HG03060 (cell line): ENCODE measurements around the gene LUC7L2.
"Not testable (repeated sequence)": the region's sequence is repeated elsewhere in the genome, so short reads cannot be mapped to it uniquely, and the experiment has no call there.

Experiments
- ATAC-seq: cut with Tn5 transposase; IDR thresholded peaks from one replicate; pipeline ENCODE4 v1.9.1; 2021; ENCODE audit warnings: low read depth, moderate number of reproducible peaks; ENCODE audit not compliant: unreplicated experiment

Gene LUC7L2

GRCh38 chr7:139359366-139360209 lies at the start of gene LUC7L2:
LUC7L2 (plus strand) TSS chr7:139359894; CDS start chr7:139360262, 368 bp downstream.
- peak; percentile 58 for ATAC-seq

GRCh38 chr7:139317939-139318505 lies 41.7 kb upstream of the LUC7L2 start:
- no peak for ATAC-seq

- ATAC-seq = no peak
Observed at GRCh38 chr7:139321071-139321745, 38.5 kb upstream of the LUC7L2 start.

- ATAC-seq = not testable (repeated sequence)
Observed at GRCh38 chr7:139324709-139325108, 35.0 kb upstream of the LUC7L2 start.

- ATAC-seq = no peak
Observed at GRCh38 chr7:139328375-139328774, 31.3 kb upstream of the LUC7L2 start.

- ATAC-seq = no peak
Observed at GRCh38 chr7:139329119-139329518, 30.6 kb upstream of the LUC7L2 start.

GRCh38 chr7:139330333-139331030 lies 29.2 kb upstream of the LUC7L2 start:
- ATAC-seq = no peak

- ATAC-seq = no peak
Observed at GRCh38 chr7:139332697-139333359, 26.9 kb upstream of the LUC7L2 start.

GRCh38 chr7:139333443-139333842 lies 26.3 kb upstream of the LUC7L2 start:
- not testable (repeated sequence) for ATAC-seq

- no peak for ATAC-seq
Observed at GRCh38 chr7:139334399-139335150, 25.1 kb upstream of the LUC7L2 start.

- no peak for ATAC-seq
Observed at GRCh38 chr7:139339025-139339424, 20.7 kb upstream of the LUC7L2 start.

- ATAC-seq = no peak
Observed at GRCh38 chr7:139339698-139340036, 20.0 kb upstream of the LUC7L2 start.

- peak; percentile 86 for ATAC-seq
Observed at GRCh38 chr7:139340037-139340807, 19.5 kb upstream of the LUC7L2 start.

GRCh38 chr7:139340808-139341057 lies 19.0 kb upstream of the LUC7L2 start:
- no peak for ATAC-seq

- ATAC-seq = peak; percentile 26
Observed at GRCh38 chr7:139341058-139341775, 18.5 kb upstream of the LUC7L2 start, which contains the start of gene FMC1. FMC1 (plus strand) TSS chr7:139341337; CDS start chr7:139341385, 48 bp downstream.

- peak; percentile 22 for ATAC-seq
Observed at GRCh38 chr7:139341776-139342226, 17.9 kb upstream of the LUC7L2 start.

GRCh38 chr7:139345042-139345441 lies 14.7 kb upstream of the LUC7L2 start:
- no peak for ATAC-seq

- no peak for ATAC-seq
Observed at GRCh38 chr7:139351027-139351426, 8.7 kb upstream of the LUC7L2 start.
